ENCODE results near the gene SYT1.

GRCh38 chr12:78853231-78853630 lies 11.3 kb upstream of the SYT1 start:
- TF ChIP-seq, protein P1, sequence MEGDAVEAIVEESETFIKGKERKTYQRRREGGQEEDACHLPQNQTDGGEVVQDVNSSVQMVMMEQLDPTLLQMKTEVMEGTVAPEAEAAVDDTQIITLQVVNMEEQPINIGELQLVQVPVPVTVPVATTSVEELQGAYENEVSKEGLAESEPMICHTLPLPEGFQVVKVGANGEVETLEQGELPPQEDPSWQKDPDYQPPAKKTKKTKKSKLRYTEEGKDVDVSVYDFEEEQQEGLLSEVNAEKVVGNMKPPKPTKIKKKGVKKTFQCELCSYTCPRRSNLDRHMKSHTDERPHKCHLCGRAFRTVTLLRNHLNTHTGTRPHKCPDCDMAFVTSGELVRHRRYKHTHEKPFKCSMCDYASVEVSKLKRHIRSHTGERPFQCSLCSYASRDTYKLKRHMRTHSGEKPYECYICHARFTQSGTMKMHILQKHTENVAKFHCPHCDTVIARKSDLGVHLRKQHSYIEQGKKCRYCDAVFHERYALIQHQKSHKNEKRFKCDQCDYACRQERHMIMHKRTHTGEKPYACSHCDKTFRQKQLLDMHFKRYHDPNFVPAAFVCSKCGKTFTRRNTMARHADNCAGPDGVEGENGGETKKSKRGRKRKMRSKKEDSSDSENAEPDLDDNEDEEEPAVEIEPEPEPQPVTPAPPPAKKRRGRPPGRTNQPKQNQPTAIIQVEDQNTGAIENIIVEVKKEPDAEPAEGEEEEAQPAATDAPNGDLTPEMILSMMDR (IDR thresholded peaks at IDR 0.05; ENCODE audit: insufficient read depth, low read length, poor library complexity, severe bottlenecking) = no peak
- no peak for TF ChIP-seq EZH2phosphoT487 (conservative IDR thresholded peaks at IDR 0.05; ENCODE audit: low read length)
